Jurkat, Clone E6-1 (cell line): ENCODE results near the gene AKR1B15.
"Not testable (repeated sequence)": the region's sequence is repeated elsewhere in the genome, so short reads cannot be mapped to it uniquely, and the experiment has no call there.

ENCODE experiments used
- DNase-seq: peaks from one replicate; pipeline ENCODE4 v3.0.0-alpha.2; 2011; ENCODE audit warnings: low read depth, low spot score
- H3K4me3 ChIP-seq: 2 replicates; pipeline ENCODE4 v1.5.1; 2011; ENCODE audit warnings: mild to moderate bottlenecking, low read length, control low read depth, moderate library complexity

AKR1B15 gene

GRCh38 chr7:134554417-134554966 lies 5.6 kb downstream of the AKR1B15 start:
- no peak for DNase-seq
- H3K4me3 ChIP-seq, result no peak overlapping the region

- no peak overlapping the region for H3K4me3 ChIP-seq
- no peak for DNase-seq
These were observed 8.5 kb downstream of the AKR1B15 start for GRCh38 chr7:134557391-134557790.

GRCh38 chr7:134558370-134558769 lies 9.5 kb downstream of the AKR1B15 start:
- DNase-seq, result no peak
- H3K4me3 ChIP-seq, result no peak overlapping the region

- H3K4me3 ChIP-seq, result not testable (repeated sequence)
These were observed 12.7 kb downstream of the AKR1B15 start for GRCh38 chr7:134561616-134562015.

GRCh38 chr7:134562136-134562535 lies 13.2 kb downstream of the AKR1B15 start:
- H3K4me3 ChIP-seq, result no peak overlapping the region
- peak; percentile 8 for DNase-seq

More at GRCh38 chr7:134561616-134562015, 12.7 kb downstream of the AKR1B15 start:
- not testable (repeated sequence) for DNase-seq

GRCh38 chr7:134563398-134563749 lies 14.5 kb downstream of the AKR1B15 start:
- not testable (repeated sequence) for DNase-seq, H3K4me3 ChIP-seq

GRCh38 chr7:134565643-134566136 lies 16.8 kb downstream of the AKR1B15 start:
- no peak overlapping the region for H3K4me3 ChIP-seq
- no peak for DNase-seq

GRCh38 chr7:134567368-134567767 lies 18.5 kb downstream of the AKR1B15 start:
- H3K4me3 ChIP-seq, result no peak overlapping the region
- no peak for DNase-seq

GRCh38 chr7:134569962-134570361 lies 21.1 kb downstream of the AKR1B15 start:
- not testable (repeated sequence) for DNase-seq, H3K4me3 ChIP-seq

- no peak overlapping the region for H3K4me3 ChIP-seq
- no peak for DNase-seq
These were observed 22.2 kb downstream of the AKR1B15 start for GRCh38 chr7:134571101-134571500.

- DNase-seq, result no peak
- H3K4me3 ChIP-seq, result no peak overlapping the region
These were observed 23.0 kb downstream of the AKR1B15 start for GRCh38 chr7:134571746-134572461.

GRCh38 chr7:134574322-134574721 lies 25.4 kb downstream of the AKR1B15 start:
- no peak for DNase-seq
- H3K4me3 ChIP-seq, result no peak overlapping the region

- no peak overlapping the region for H3K4me3 ChIP-seq
- DNase-seq, result no peak
These were observed 35.4 kb downstream of the AKR1B15 start for GRCh38 chr7:134584290-134584689.

GRCh38 chr7:134585897-134586296 lies 37.0 kb downstream of the AKR1B15 start:
- no peak overlapping the region for H3K4me3 ChIP-seq
- no peak for DNase-seq

- no peak for DNase-seq
- no peak overlapping the region for H3K4me3 ChIP-seq
These were observed 38.8 kb downstream of the AKR1B15 start for GRCh38 chr7:134587750-134588149.

- no peak for DNase-seq
- no peak overlapping the region for H3K4me3 ChIP-seq
These were observed 40.6 kb downstream of the AKR1B15 start for GRCh38 chr7:134589491-134589941.

GRCh38 chr7:134593530-134594392 lies 44.9 kb downstream of the AKR1B15 start:
- no peak overlapping the region for H3K4me3 ChIP-seq
- no peak for DNase-seq

- no peak for DNase-seq
- no peak overlapping the region for H3K4me3 ChIP-seq
These were observed 46.0 kb downstream of the AKR1B15 start for GRCh38 chr7:134594877-134595276.

- H3K4me3 ChIP-seq, result no peak overlapping the region
- no peak for DNase-seq
These were observed 50.5 kb downstream of the AKR1B15 start for GRCh38 chr7:134599371-134599770.

GRCh38 chr7:134601459-134601858 lies 52.5 kb downstream of the AKR1B15 start:
- no peak for DNase-seq
- no peak overlapping the region for H3K4me3 ChIP-seq
